Trophoblast cell (in vitro differentiated cells and primary cell): ENCODE results near the gene LRRFIP2.

Experiments used
- DNase-seq, 2 donors: peaks; one replicate each; pipeline ENCODE4 v3.0.0-alpha.2; 2016
- H2AFZ ChIP-seq: 2 replicates; pipeline ENCODE4 v1.6.1; 2013; ENCODE audit warnings: low read length, moderate library complexity, mild to moderate bottlenecking; ENCODE audit not compliant: insufficient read depth, poor library complexity
- H2AK5ac ChIP-seq: 2 replicates; pipeline ENCODE4 v1.6.1; 2013; ENCODE audit warnings: mild to moderate bottlenecking, low read length
- H2BK120ac ChIP-seq: 2 replicates; pipeline ENCODE4 v1.6.1; 2013; ENCODE audit warnings: low read length, mild to moderate bottlenecking, moderate library complexity; ENCODE audit not compliant: insufficient read depth, poor library complexity
- H2BK12ac ChIP-seq: 2 replicates; pipeline ENCODE4 v1.6.1; 2013; ENCODE audit warnings: mild to moderate bottlenecking, low read length, moderate library complexity
- H2BK5ac ChIP-seq: 2 replicates; pipeline ENCODE4 v1.6.1; 2013; ENCODE audit warnings: low read length, low read depth, moderate library complexity, mild to moderate bottlenecking; ENCODE audit not compliant: poor library complexity
- H3K14ac ChIP-seq: 2 replicates; pipeline ENCODE4 v1.6.1; 2013; ENCODE audit warnings: mild to moderate bottlenecking, low read length
- H3K18ac ChIP-seq: 2 replicates; pipeline ENCODE4 v1.6.1; 2013; ENCODE audit warnings: mild to moderate bottlenecking, low read length
- H3K23ac ChIP-seq: 2 replicates; pipeline ENCODE4 v1.6.1; 2013; ENCODE audit warnings: low read length
- H3K27ac ChIP-seq: 2 replicates; pipeline ENCODE4 v1.5.1; 2013; ENCODE audit warnings: low read depth, mild to moderate bottlenecking, inconsistent platforms, low read length, moderate library complexity
- H3K27me3 ChIP-seq: 2 replicates; pipeline ENCODE4 v1.6.1; 2013; ENCODE audit warnings: inconsistent platforms, mild to moderate bottlenecking, low read length, moderate library complexity; ENCODE audit not compliant: insufficient read depth
- H3K36me3 ChIP-seq, 2 experiments: 1 replicate in 1 of 2; 2 replicates in 1 of 2; pipeline ENCODE4 v1.6.1; 2013; ENCODE audit warnings: low read length in 2 of 2, mild to moderate bottlenecking in 2 of 2, moderate library complexity in 1 of 2; ENCODE audit not compliant: insufficient read depth in 2 of 2, control insufficient read depth in 1 of 2
- H3K4ac ChIP-seq: 2 replicates; pipeline ENCODE4 v1.6.1; 2013; ENCODE audit warnings: low read depth, mild to moderate bottlenecking, low read length, moderate library complexity
- H3K4me1 ChIP-seq, 2 experiments: 1 replicate in 1 of 2; 2 replicates in 1 of 2; pipeline ENCODE4 v1.6.1; 2013; ENCODE audit warnings: low read length in 2 of 2, mild to moderate bottlenecking in 2 of 2, moderate library complexity in 1 of 2; ENCODE audit not compliant: insufficient read depth in 2 of 2, control insufficient read depth in 1 of 2
- H3K4me2 ChIP-seq: 2 replicates; pipeline ENCODE4 v1.6.1; 2013; ENCODE audit warnings: inconsistent platforms, mild to moderate bottlenecking, low read length, moderate library complexity
- H3K4me3 ChIP-seq: 2 replicates; pipeline ENCODE4 v1.5.1; 2013; ENCODE audit warnings: mild to moderate bottlenecking, low read depth, low read length, inconsistent platforms
- H3K79me1 ChIP-seq: one replicate; pipeline ENCODE4 v1.6.1; 2013; ENCODE audit warnings: low read length
- H3K79me2 ChIP-seq: 2 replicates; pipeline ENCODE4 v1.6.1; 2013; ENCODE audit warnings: low read length, mild to moderate bottlenecking; ENCODE audit not compliant: control insufficient read depth, insufficient read depth, poor library complexity
- H3K9ac ChIP-seq: 2 replicates; pipeline ENCODE4 v1.6.1; 2013; ENCODE audit warnings: mild to moderate bottlenecking, low read length
- H3K9me3 ChIP-seq: 2 replicates; pipeline ENCODE4 v1.6.1; 2013; ENCODE audit warnings: low read depth, mild to moderate bottlenecking, control low read depth, inconsistent platforms, low read length; ENCODE audit not compliant: insufficient read depth
- H4K12ac ChIP-seq: 2 replicates; pipeline ENCODE4 v1.6.1; 2013; ENCODE audit warnings: low read depth, mild to moderate bottlenecking, low read length, moderate library complexity
- H4K8ac ChIP-seq: 2 replicates; pipeline ENCODE4 v1.6.1; 2013; ENCODE audit warnings: low read depth, mild to moderate bottlenecking, low read length, moderate library complexity
- H4K91ac ChIP-seq: one replicate; pipeline ENCODE4 v1.6.1; 2013; ENCODE audit warnings: low read depth, mild to moderate bottlenecking, low read length, moderate library complexity
- WGBS: extraction: QIAGEN DNeasy Blood & Tissue Kit; methylation state at CpG from one replicate; pipeline ENCODE4 v1.1.7; 2013; ENCODE audit warnings: missing lambda C conversion rate; ENCODE audit not compliant: insufficient read length, insufficient coverage; ENCODE audit errors: extremely low coverage; 5-methylcytosine and 5-hydroxymethylcytosine counted together

The LRRFIP2 gene

DNA sequence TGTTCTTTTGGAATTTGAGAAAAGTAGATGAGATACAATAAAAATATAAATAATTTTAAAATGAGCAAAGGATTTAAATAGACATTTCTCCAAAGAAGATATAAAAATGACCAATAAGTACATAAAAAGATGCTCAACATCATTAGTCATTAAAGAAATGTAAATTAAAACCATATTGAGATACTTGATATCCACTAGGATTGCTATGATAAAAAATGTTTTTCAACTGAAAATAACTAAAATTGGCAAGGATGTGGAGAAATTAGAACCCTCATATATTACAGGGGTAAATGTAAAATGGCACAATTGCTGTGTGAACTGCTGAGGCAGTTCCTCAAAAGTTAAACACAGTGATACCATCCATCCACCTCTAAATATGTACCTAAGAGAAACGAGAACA is 38.8 kb downstream of the LRRFIP2 start:
- no peak overlapping the region for H3K23ac ChIP-seq
- no peak overlapping the region for H4K91ac ChIP-seq
- H3K4me1 ChIP-seq = no peaks in the 10 kb centered on the region
- H2BK12ac ChIP-seq = no peak overlapping the region
- H3K9me3 ChIP-seq = no peaks in the 10 kb centered on the region
- H3K27me3 ChIP-seq = no peaks in the 10 kb centered on the region
- no peak overlapping the region for H2AFZ ChIP-seq
- H3K4me3 ChIP-seq = no peak overlapping the region
- H3K4me2 ChIP-seq = no peak overlapping the region
- H3K36me3 ChIP-seq = no peaks in the 10 kb centered on the region
- no peak overlapping the region for H2BK5ac ChIP-seq
- no peaks in the 10 kb centered on the region for H3K79me1 ChIP-seq
- H3K27ac ChIP-seq = no peak overlapping the region
- no peak overlapping the region for H4K8ac ChIP-seq
- no peak for DNase-seq
- no CpG with 5 or more reads among the region's 1 CpG for WGBS
- H3K9ac ChIP-seq = no peak overlapping the region
- H2BK120ac ChIP-seq = no peak overlapping the region
- no peak overlapping the region for H4K12ac ChIP-seq
- no peak overlapping the region for H3K18ac ChIP-seq
- no peak overlapping the region for H2AK5ac ChIP-seq
- H3K14ac ChIP-seq = no peak overlapping the region
- H3K4ac ChIP-seq = no peak overlapping the region
- H3K79me2 ChIP-seq = no peaks in the 10 kb centered on the region

DNA sequence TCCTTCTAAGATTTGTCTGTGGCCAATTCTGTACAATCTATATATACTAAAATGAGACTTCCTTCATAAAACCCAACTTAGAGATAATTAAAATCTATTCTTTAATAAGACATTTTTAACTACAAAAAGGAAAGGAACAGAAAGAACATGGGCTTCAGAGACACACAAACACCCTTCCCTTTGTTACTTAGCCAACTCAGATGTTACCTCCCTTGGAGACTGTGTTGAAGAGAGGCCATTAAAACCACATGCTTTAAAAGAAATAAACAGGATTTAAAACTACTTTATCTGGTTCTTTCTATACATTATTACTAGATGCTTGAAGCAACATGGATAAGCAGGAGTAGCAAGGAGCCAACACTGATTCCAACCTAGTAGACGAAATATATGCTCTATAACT is 42.0 kb downstream of the LRRFIP2 start:
- no peak overlapping the region for H3K9ac ChIP-seq
- H2BK5ac ChIP-seq = no peak overlapping the region
- H3K9me3 ChIP-seq = no peaks in the 10 kb centered on the region
- no peak overlapping the region for H3K27ac ChIP-seq
- H4K91ac ChIP-seq = no peak overlapping the region
- no peak for DNase-seq
- H3K36me3 ChIP-seq = no peaks in the 10 kb centered on the region
- no peak overlapping the region for H3K4me2 ChIP-seq
- no peak overlapping the region for H2AK5ac ChIP-seq
- no peak overlapping the region for H4K12ac ChIP-seq
- no peak overlapping the region for H3K18ac ChIP-seq
- H2BK12ac ChIP-seq = no peak overlapping the region
- no peaks in the 10 kb centered on the region for H3K27me3 ChIP-seq
- H3K14ac ChIP-seq = no peak overlapping the region
- H3K4me1 ChIP-seq = no peaks in the 10 kb centered on the region
- H3K4ac ChIP-seq = no peak overlapping the region
- no peak overlapping the region for H3K23ac ChIP-seq
- H4K8ac ChIP-seq = no peak overlapping the region
- no peak overlapping the region for H2BK120ac ChIP-seq
- no peak overlapping the region for H3K4me3 ChIP-seq
- no CpG with 5 or more reads among the region's 1 CpG for WGBS
- no peaks in the 10 kb centered on the region for H3K79me1 ChIP-seq
- H3K79me2 ChIP-seq = no peaks in the 10 kb centered on the region
- no peak overlapping the region for H2AFZ ChIP-seq

GRCh38 chr3:37131860-37132144 is 42.6 kb downstream of the LRRFIP2 start:
- Histone ChIP-seq H4K8ac (no peak overlapping the region), H3K27ac (no peak overlapping the region), H2AK5ac (no peak overlapping the region), H3K79me2 (no peaks in the 10 kb centered on the region), H2BK12ac (no peak overlapping the region), H3K4me1 (no peaks in the 10 kb centered on the region), H3K4me3 (no peak overlapping the region), H4K91ac (no peak overlapping the region), H3K36me3 (no peaks in the 10 kb centered on the region), H3K27me3 (no peaks in the 10 kb centered on the region), H2BK5ac (no peak overlapping the region), H3K79me1 (no peaks in the 10 kb centered on the region), H4K12ac (no peak overlapping the region), H2BK120ac (no peak overlapping the region), H3K18ac (no peak overlapping the region), H3K4me2 (no peak overlapping the region), H2AFZ (no peak overlapping the region), H3K14ac (no peak overlapping the region), H3K23ac (no peak overlapping the region), H3K4ac (no peak overlapping the region), H3K9ac (no peak overlapping the region), H3K9me3 (no peaks in the 10 kb centered on the region)
- no CpG with 5 or more reads among the region's 2 CpGs for WGBS
- DNase-seq = no peak

DNA sequence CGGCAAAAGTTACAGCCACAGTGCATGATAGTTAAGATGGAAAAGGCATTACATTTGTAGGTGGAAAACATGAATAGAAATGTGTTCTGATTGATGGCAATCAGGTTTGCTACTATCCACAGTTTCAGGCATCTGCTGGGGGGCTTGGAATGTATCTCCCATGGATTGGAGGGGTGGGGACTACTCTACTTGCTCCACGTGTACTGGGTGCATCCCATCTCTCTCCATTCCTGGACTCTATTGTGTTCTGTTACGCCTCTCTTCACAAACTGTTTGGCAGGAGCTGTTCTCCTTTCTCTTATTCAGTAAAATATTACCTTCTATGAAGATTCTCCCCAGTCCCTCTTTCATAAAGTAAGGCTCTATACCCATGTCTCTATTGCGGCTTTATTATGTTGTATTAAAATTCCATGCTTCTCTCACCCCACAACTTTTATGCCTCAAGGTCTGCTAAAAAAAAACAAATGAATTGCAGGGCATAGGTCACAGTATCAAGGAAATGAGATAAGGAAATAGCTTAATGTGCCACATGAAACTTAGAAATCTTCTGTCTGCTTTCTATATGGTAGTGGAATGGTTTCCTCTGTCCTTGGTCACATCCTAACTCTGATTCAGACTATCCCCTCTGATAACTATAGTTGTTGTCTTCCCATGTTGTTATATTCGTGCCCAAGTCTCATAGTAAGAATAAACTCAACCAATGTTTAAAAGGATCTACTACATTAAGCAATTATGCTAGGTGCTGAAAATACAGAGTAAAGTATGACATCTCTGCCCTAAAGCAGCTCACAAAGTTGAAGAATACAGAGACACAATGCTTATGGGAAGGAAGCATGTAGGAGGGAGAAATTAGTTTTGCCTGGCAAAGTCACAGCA is 43.2 kb downstream of the LRRFIP2 start:
- Histone ChIP-seq H3K18ac (no peak overlapping the region), H2BK120ac (no peak overlapping the region), H3K27me3 (no peaks in the 10 kb centered on the region), H2AFZ (no peak overlapping the region), H3K9ac (no peak overlapping the region), H3K4ac (no peak overlapping the region), H3K9me3 (no peaks in the 10 kb centered on the region), H3K23ac (no peak overlapping the region), H3K79me2 (no peaks in the 10 kb centered on the region), H4K12ac (no peak overlapping the region), H3K79me1 (no peaks in the 10 kb centered on the region), H3K4me3 (no peak overlapping the region), H4K91ac (no peak overlapping the region), H3K4me1 (no peaks in the 10 kb centered on the region), H3K36me3 (no peaks in the 10 kb centered on the region), H2BK5ac (no peak overlapping the region), H2BK12ac (no peak overlapping the region), H3K4me2 (no peak overlapping the region), H3K14ac (no peak overlapping the region), H3K27ac (no peak overlapping the region), H4K8ac (no peak overlapping the region), H2AK5ac (no peak overlapping the region)
- no CpG with 5 or more reads among the region's 5 CpGs for WGBS
- DNase-seq = no peak
